Endodermal cell (in vitro differentiated cells): ENCODE measurements around the gene GNAL. TPM values are rescaled to one million over a fixed set of nuclear protein-coding genes. Genes with fewer than 3 reads are reported as not detected.

Source experiments
- DNase-seq: peaks from one replicate; pipeline ENCODE4 v3.0.0-alpha.2; 2017
- H3K27ac ChIP-seq: 2 replicates; pipeline ENCODE4 v1.5.1; 2013; ENCODE audit warnings: mild to moderate bottlenecking, low read depth, low read length, moderate library complexity
- H3K27me3 ChIP-seq: 2 replicates; pipeline ENCODE4 v1.6.1; 2013; ENCODE audit warnings: mild to moderate bottlenecking, low read length, moderate library complexity; ENCODE audit not compliant: insufficient read depth, control insufficient read depth, poor library complexity, severe bottlenecking
- H3K36me3 ChIP-seq: 2 replicates; pipeline ENCODE4 v1.7.0; 2013; ENCODE audit warnings: mild to moderate bottlenecking, low read length, moderate library complexity; ENCODE audit not compliant: control insufficient read depth, insufficient read depth
- H3K4me1 ChIP-seq: one replicate; pipeline ENCODE4 v1.7.0; 2013; ENCODE audit warnings: low read length; ENCODE audit not compliant: control insufficient read depth, insufficient read depth
- H3K4me3 ChIP-seq: 2 replicates; pipeline ENCODE4 v1.5.1; 2013; ENCODE audit warnings: mild to moderate bottlenecking, low read length, moderate library complexity
- H3K9ac ChIP-seq: 2 replicates; pipeline ENCODE4 v1.6.1; 2013; ENCODE audit warnings: mild to moderate bottlenecking, low read length, moderate library complexity; ENCODE audit not compliant: poor library complexity, severe bottlenecking; ENCODE audit errors: extremely low read depth
- H3K9me3 ChIP-seq: 2 replicates; pipeline ENCODE4 v1.6.1; 2013; ENCODE audit warnings: mild to moderate bottlenecking, low read length, moderate library complexity; ENCODE audit not compliant: control insufficient read depth
- H3K27ac Mint-ChIP-seq: 2 replicates; pipeline ENCODE4 v1.8.0; 2020; ENCODE audit warnings: mixed read lengths
- H3K27me3 Mint-ChIP-seq: 2 replicates; pipeline ENCODE4 v1.8.0; 2021; ENCODE audit warnings: mild to moderate bottlenecking, mixed read lengths; ENCODE audit not compliant: insufficient read depth
- H3K36me3 Mint-ChIP-seq: 2 replicates; pipeline ENCODE4 v1.8.0; 2020; ENCODE audit warnings: low read depth, mixed read lengths
- H3K4me1 Mint-ChIP-seq: 2 replicates; pipeline ENCODE4 v1.8.0; 2020; ENCODE audit warnings: mixed read lengths
- H3K4me3 Mint-ChIP-seq: 2 replicates; pipeline ENCODE4 v1.8.0; 2020; ENCODE audit warnings: mild to moderate bottlenecking, moderate library complexity, mixed read lengths
- H3K9me3 Mint-ChIP-seq: 2 replicates; pipeline ENCODE4 v1.8.0; 2020; ENCODE audit warnings: mild to moderate bottlenecking, mixed read lengths
- CTCF ChIP-seq: fragments of 200-600 bp; sonication (generic); conservative IDR thresholded peaks from 2 replicates; pipeline ENCODE4 v1.5.0; 2021; ENCODE audit warnings: antibody characterized with exemption, mild to moderate bottlenecking
- WGBS, 2 experiments: methylation state at CpG; one replicate each; pipeline versions ENCODE4 v1.1.5 to v1.1.7; 2013; ENCODE audit warnings: missing lambda C conversion rate in 2 of 2, mixed read lengths in 1 of 2; ENCODE audit not compliant: insufficient coverage in 1 of 2, insufficient read length in 1 of 2; 5-methylcytosine and 5-hydroxymethylcytosine counted together
- total RNA-seq, 2 donors: library from RNA; stranded (reverse); fragmentation: NEBNext Ultra II Directional in 1 of 2; extraction: Animal tissue kit (Norgen Biotek cat#: 25700) in 1 of 2; gene quantifications; 2 replicates in 1 of 2; 3 replicates in 1 of 2; pipeline ENCODE4 v1.2.1, GENCODE V29; 2021

The GNAL gene
- total RNA-seq, 2 donors from 2014 or later: 37.9 to 58.2 TPM

GRCh38 chr18:11887328-11888128 is 198.5 kb downstream of the GNAL start:
- no peak for DNase-seq
- Mint-ChIP-seq H3K9me3 (no peaks in the 10 kb centered on the region), H3K27me3 (no peaks in the 10 kb centered on the region), H3K27ac (peak overlapping the region; percentile 40), H3K4me1 (peaks cover 7% of the 10 kb centered on the region), H3K36me3 (peaks cover 40% of the 10 kb centered on the region), H3K4me3 (no peak overlapping the region)
- 87 to 97% methylated on average over 4 to 8 of the region's 8 CpGs for WGBS, 2 experiments
- Histone ChIP-seq H3K27me3 (no peaks in the 10 kb centered on the region), H3K9me3 (no peaks in the 10 kb centered on the region), H3K27ac (no peak overlapping the region), H3K36me3 (peaks cover 52% of the 10 kb centered on the region), H3K4me1 (peaks cover 10% of the 10 kb centered on the region), H3K4me3 (no peak overlapping the region), H3K9ac (no peak overlapping the region)
- TF ChIP-seq CTCF: no peak

- no peak overlapping the region for H3K4me3 Mint-ChIP-seq
Observed at GRCh38 chr18:11888726-11889125, 199.7 kb downstream of the GNAL start.

GRCh38 chr18:11889284-11889683 is 200.2 kb downstream of the GNAL start:
- H3K4me1 ChIP-seq: peaks cover 10% of the 10 kb centered on the region
- no peak overlapping the region for H3K27ac ChIP-seq
- Mint-ChIP-seq H3K36me3 (peaks cover 40% of the 10 kb centered on the region), H3K4me3 (no peak overlapping the region), H3K27me3 (no peaks in the 10 kb centered on the region), H3K4me1 (peaks cover 7% of the 10 kb centered on the region), H3K9me3 (no peaks in the 10 kb centered on the region), H3K27ac (no peak overlapping the region)
- no peak overlapping the region for H3K9ac ChIP-seq
- TF ChIP-seq CTCF: no peak
- no peaks in the 10 kb centered on the region for H3K9me3 ChIP-seq
- peaks cover 37% of the 10 kb centered on the region for H3K36me3 ChIP-seq
- DNase-seq: no peak
- 96 to 99% methylated on average over 3 to 5 of the region's 5 CpGs for WGBS, 2 experiments
- no peak overlapping the region for H3K4me3 ChIP-seq
- no peaks in the 10 kb centered on the region for H3K27me3 ChIP-seq

More at GRCh38 chr18:11888726-11889125, 199.7 kb downstream of the GNAL start:
- Histone ChIP-seq H3K27me3 (no peaks in the 10 kb centered on the region), H3K4me1 (peaks cover 10% of the 10 kb centered on the region), H3K9me3 (no peaks in the 10 kb centered on the region), H3K4me3 (no peak overlapping the region), H3K9ac (no peak overlapping the region), H3K36me3 (peaks cover 43% of the 10 kb centered on the region), H3K27ac (no peak overlapping the region)
- WGBS, 2 experiments: 100% methylated on average over 2 of the region's 2 CpGs; no CpG with 5 or more reads in 1 of the 2 experiments
- no peak for DNase-seq
- Mint-ChIP-seq H3K36me3 (peaks cover 42% of the 10 kb centered on the region), H3K27ac (no peak overlapping the region), H3K27me3 (no peaks in the 10 kb centered on the region), H3K9me3 (no peaks in the 10 kb centered on the region), H3K4me1 (peaks cover 7% of the 10 kb centered on the region)
- no peak for TF ChIP-seq CTCF
